HG03342 (cell line): ENCODE data around the gene RUVBL1.

Experiments used
- ATAC-seq: cut with Tn5 transposase; IDR thresholded peaks from one replicate; pipeline ENCODE4 v1.9.1; 2021; ENCODE audit warnings: mild to moderate bottlenecking, moderate library complexity; ENCODE audit not compliant: unreplicated experiment

The RUVBL1 gene

GRCh38 chr3:128083980-128084674 lies 39.5 kb downstream of the RUVBL1 start:
- no peak for ATAC-seq

DNA sequence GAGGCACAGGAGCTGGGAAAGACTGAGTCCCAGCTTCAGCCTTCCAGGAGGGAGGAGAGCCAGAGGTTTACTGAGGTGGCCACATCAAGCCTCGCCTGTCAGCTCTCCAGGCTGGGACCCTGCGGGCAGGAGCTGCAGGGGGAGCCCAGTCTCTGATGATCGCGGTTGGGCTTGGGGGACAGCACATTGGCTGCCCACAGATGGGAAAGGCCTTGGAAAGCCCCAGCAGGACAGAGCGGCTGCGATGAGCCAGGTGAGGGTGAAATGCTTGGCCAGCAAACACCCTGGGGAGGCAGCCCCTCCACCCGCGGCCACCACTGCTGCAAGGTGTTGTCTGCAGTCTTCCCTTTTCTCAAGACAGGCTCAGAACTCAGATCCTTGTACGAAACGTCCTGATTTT lies 40.2 kb downstream of the RUVBL1 start:
- no peak for ATAC-seq

- no peak for ATAC-seq
Observed at GRCh38 chr3:128082546-128082945, 41.1 kb downstream of the RUVBL1 start.

DNA sequence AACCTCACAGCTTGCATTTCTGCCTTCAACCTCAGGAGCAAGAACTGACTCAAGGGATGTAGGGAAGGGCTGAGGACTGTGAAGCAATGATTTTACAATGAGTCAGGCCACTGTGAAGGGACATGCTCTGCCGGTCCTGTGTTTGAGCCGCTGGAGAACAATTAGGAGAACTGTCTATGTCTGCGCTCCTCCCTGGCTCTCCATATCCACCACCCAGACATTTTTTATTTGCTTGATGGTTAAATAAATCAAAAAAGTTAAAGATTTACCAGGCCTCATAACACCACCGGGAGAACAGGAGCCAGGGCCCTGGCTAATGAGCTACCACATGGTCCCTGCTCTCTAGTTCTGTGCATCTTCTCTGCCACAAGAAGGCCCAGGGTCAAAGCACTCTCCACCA lies 41.8 kb downstream of the RUVBL1 start:
- ATAC-seq = no peak

GRCh38 chr3:128081226-128081625 lies 42.4 kb downstream of the RUVBL1 start:
- ATAC-seq = no peak

DNA sequence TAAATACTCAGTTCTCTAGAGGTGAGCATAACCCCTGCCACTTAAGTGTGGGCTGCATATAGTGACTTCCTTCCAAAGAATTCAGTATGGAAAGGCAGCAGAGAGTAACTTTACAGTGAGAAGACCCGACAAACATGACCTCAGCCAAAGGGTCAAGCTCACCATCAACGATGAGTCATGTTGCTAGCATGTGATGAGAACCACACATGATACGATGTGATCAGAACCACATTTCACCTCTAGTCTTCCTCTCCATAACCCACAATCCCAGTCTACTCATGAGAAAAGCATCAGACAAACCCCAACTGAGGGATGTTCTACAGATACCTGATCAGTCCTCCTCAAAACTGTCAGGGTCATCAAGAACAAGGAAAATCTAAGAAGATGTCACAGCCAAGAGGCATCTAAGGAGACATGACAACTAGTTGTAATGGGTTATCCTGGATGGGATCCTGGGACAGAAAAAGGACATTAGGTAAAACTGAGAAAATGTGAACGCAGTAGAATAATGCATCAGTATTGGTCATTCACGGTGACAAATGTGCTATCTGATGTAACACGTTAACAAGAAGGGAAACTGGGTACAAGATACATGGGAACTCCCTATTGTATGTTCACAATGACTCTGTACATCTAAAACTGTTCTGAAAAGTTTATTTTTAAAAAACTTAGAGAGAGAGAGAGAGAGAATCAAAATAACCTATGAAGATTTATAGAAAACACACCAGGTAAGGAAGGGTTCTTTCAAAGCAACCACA lies 43.1 kb downstream of the RUVBL1 start:
- ATAC-seq = no peak

- ATAC-seq = no peak
Observed at GRCh38 chr3:128079823-128080222, 43.8 kb downstream of the RUVBL1 start.

DNA sequence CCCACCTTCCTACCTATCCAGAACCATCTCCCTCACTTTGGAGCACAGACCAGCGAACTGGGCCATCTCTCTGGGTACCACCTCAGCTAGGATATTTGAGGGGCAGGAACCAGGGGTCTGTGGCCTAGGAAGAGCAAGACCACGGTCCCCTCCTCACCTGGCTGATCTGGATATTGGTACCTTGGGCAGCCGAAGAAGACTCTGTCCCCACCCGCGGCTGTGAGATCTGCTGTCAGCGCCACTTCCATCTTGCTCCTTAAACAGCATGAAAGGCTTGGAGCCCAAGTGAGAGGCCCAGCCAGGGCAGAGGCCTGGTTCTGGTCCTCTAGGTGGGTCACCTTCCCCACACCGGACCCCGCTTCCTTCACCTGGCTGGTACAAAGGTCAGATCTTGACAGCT lies 44.7 kb downstream of the RUVBL1 start:
- no peak for ATAC-seq

DNA sequence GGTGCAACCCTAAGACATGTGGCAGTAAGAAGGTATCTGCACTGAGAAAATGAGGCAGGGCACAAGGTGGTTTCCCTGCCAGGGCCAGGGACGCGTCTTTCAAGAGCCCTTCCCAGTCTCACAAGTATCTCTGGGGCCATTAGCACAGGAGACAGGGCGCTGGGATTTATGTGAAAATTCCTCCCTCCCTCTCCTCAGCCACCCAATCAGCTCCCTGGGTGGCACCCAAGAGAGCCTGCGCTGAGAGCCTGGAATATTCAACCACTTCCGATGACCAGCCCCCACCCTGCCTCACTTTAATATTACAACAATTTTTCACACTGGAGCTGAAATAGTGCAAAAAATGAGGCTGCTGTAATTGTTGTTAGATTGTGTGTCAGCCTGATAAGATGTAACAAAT lies 45.3 kb downstream of the RUVBL1 start:
- ATAC-seq = no peak

DNA sequence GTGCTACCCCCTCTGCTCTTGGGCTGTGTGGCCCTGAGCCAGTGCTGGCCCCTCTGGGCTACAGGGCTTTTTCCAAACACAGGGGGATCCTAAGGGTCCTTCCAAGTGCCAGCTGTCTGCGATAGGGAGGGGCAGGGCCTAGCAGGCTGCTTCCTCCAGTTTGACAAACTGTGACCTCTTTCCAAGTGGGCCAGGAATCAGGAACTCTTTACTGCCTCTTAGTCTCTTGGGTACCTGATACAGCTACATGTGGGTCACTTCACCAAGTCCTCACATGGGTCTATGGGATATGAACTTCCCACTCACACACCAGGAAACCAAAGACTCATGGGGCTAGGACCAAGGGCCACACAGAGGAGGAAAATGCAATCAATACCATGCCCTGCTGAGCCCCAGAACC lies 45.9 kb downstream of the RUVBL1 start:
- ATAC-seq = no peak

- no peak for ATAC-seq
Observed at GRCh38 chr3:128077202-128077624, 46.4 kb downstream of the RUVBL1 start.

DNA sequence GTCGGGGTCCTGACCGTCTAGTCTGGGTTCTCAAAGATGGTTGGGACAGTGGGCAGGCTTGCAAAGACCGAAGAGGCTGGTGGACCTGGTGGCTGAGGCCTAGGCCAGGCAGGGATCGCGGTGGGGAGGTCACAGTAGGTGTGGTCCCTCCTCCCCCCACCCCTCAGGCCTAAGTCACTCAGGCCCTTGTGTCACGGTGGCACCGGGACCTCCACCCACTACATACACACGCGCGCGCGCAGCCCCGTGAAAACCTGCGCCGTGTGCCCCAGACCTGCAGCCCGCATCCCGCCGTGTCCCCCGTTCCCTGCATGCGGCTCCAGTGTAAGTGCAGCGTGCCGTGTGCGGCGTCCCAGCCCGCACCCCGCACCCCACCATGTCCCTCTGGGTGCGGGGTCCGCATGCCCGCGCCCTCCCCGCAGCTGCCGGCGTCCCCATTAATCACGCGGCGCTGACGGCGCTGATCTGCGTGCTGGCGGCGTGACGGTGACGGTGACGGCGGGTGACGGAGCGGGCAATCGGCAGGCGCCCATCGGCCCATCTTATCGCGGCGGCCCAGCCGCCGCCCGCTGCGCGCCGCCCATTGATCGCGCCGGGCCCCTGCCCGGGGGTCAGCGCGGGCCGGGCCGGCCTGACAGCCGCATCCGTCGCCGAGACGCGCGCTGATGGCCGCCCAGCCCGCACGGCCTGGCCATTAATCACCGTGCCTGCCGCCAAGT lies 47.0 kb downstream of the RUVBL1 start:
- no peak for ATAC-seq

DNA sequence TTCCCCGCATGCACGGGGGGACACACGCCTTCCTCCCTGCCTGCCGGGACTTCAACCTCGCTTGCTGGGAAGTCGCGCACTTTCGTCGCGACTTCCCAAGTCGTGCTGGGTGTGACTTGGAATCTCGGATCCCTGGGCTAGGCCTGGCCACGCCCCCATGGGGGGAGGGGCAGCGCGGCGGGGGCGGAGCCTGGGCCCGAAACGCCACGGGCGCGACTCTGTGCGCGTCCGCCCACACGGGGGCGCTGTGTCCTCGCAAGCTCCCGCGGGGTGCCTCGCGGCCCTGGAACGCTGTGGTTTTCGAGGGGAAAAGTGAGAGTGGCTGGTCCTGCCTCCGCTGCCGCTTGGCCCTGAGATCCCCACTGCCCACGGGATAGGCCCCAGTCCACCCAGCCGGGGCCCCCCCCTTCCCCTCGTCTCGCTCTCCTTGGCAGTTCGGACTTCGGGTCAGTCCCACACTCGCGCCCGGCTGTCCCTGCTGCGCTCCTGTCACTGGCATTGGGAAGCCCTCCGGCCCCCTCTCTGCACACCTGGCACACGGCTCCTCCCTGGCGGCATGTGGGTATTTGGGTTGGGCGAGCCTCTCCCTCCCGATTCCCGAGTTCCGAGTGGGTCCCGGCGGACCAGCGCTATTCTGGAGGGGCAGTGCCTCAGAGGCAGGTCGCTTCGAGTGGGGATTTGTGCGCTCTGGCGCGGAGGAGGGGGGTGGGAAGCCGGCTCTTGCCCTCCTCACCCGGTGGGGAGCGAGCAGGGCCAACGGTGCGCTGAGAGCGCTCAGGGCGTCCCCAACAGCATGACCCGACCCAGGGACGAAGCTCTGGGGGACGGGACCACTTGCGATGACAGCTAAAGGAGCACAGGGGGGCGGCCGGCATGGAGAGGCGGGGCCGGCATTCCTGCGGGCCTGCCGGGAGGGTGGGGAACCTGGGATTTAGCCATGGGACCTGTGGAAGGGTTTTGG lies 47.8 kb downstream of the RUVBL1 start:
- peak; percentile 60 for ATAC-seq

DNA sequence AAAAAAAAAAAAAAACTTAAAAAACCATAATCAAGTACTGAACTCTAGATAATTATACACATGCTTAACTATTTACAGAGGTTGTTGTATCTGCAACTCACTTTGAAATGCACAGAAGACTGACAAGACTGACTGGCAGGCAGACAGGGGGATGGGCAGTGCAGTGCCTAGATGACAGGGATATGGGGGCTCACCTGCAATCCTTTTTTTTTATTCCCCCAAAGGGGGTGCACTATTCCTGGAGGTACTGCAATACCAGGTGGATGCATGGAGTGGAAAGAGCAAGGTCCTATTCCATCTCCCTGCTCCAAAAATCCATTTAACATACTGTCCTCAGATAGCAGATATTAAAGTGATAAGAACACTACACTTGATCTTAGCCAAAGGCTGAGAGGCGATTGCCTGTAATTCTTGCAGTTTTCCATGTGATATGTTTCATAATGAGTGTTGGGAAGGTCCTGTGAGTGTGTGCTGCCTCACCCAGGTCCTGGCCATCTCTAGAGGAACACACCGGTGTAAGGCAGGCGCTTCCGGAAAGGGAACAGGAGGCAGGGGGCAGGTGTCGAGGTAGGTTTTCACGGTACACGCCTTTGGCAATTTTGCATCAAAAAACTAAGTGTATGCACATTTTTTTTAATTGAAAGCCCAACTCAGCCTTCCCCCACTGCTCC lies 48.6 kb downstream of the RUVBL1 start:
- ATAC-seq = no peak

GRCh38 chr3:128073807-128074206 lies 49.8 kb downstream of the RUVBL1 start:
- ATAC-seq = no peak

- no peak for ATAC-seq
Observed at GRCh38 chr3:128073185-128073725, 50.4 kb downstream of the RUVBL1 start.

DNA sequence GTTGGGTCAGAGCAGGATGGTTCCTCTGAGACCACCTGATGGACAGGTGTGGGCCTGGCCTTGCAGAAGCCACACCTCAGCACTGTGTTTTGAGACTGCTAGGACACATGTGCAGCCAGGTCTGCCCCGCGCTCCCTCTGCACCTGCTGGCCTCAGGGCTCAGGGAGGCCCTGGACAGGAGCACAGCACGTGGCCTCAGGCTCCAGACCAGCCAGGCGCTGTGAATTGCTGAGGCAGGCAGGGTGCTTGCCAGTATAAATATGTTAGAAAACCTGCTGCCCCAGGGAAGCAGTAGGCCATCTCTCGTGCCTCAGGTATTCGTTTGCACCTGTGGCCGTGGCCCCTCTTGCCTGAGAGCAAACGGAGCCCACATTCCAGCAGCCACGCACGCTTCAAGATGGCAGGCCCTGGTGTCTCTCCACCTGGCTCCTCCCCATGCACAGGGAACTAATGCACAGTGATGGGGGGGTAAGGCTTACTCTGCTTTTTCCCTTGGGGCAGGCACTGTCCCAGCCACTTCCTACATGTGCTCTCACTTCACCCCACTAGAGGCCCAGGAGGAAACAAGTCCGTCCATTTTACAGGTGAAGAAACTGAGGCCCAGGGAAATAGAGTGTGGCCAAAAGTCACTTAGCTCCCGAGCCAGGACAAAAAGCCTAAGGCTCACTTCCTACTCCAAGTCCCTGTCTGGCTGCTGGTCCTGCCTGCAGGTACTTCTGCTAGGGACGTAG lies 51.0 kb downstream of the RUVBL1 start:
- ATAC-seq = no peak

GRCh38 chr3:128071771-128072453 lies 51.7 kb downstream of the RUVBL1 start:
- no peak for ATAC-seq
